Vein endothelial cell (primary cell): ENCODE data around the gene PIP5K1B. TPM values are rescaled to one million over a fixed set of nuclear protein-coding genes. Genes with fewer than 3 reads are reported as not detected.

Experiments used
- small RNA-seq: library from RNA; depleted of rRNA; stranded (forward); fragments of <200 nt; gene quantifications from one replicate; pipeline ENCODE3, GENCODE V24; 2012
- total RNA-seq: library from RNA; depleted of rRNA; stranded (reverse); fragments of >200 nt; gene quantifications from 2 replicates; pipeline ENCODE4 v1.2.3, GENCODE V29; 2012

PIP5K1B gene, protein sequence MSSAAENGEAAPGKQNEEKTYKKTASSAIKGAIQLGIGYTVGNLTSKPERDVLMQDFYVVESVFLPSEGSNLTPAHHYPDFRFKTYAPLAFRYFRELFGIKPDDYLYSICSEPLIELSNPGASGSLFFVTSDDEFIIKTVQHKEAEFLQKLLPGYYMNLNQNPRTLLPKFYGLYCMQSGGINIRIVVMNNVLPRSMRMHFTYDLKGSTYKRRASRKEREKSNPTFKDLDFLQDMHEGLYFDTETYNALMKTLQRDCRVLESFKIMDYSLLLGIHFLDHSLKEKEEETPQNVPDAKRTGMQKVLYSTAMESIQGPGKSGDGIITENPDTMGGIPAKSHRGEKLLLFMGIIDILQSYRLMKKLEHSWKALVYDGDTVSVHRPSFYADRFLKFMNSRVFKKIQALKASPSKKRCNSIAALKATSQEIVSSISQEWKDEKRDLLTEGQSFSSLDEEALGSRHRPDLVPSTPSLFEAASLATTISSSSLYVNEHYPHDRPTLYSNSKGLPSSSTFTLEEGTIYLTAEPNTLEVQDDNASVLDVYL
- total RNA-seq = 0.19 TPM in 1 of 2 replicates, not detected in the other

DNA sequence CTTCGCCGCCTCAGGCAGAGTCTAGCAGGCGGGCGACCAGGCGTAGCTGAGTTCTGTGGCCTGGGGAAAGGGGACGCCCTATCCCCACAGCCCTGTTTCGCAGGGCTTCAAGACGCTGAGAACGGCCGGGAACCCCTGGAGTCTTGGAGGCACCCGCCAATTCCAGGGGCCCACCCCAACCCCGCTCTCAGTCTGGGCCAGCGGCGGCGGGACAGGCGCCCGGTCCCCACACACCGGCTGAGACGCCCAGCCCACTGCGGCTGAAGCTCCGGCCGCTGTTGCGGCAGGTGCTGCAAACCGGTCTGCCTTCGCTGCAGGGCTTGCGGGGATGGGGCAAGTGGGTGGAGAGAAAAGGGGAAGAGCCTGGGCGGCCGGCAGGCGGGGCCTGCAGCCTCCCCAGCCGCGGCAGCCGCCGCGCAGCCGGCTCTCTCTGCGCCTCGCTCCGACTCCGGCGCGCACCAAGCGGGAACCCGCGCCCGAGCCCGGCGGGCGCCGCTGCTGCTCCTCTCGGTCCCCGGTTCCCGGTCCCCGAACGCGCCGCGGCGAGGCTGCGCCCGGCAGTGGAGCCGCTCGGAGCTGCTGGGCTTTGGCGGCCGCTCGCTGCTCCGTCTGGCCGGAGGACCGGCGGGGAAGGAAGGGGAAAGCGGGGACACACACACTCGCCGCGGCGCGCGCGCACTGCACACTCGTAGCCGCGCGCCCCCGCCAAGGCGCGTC, at the start of gene PIP5K1B:
Gene PIP5K1B (plus strand): TSS at position 427 of the 717 bp plus-strand sequence. CDS start 117,375 bp downstream, outside the sequence.

GRCh38 chr9:69014013-69014412, 309.0 kb downstream of the PIP5K1B start, which contains the start of gene PRKACG:
Gene PRKACG, minus strand, starts transcription at chr9:69014113. Its CDS starts 21 bp downstream, at chr9:69014092.

DNA sequence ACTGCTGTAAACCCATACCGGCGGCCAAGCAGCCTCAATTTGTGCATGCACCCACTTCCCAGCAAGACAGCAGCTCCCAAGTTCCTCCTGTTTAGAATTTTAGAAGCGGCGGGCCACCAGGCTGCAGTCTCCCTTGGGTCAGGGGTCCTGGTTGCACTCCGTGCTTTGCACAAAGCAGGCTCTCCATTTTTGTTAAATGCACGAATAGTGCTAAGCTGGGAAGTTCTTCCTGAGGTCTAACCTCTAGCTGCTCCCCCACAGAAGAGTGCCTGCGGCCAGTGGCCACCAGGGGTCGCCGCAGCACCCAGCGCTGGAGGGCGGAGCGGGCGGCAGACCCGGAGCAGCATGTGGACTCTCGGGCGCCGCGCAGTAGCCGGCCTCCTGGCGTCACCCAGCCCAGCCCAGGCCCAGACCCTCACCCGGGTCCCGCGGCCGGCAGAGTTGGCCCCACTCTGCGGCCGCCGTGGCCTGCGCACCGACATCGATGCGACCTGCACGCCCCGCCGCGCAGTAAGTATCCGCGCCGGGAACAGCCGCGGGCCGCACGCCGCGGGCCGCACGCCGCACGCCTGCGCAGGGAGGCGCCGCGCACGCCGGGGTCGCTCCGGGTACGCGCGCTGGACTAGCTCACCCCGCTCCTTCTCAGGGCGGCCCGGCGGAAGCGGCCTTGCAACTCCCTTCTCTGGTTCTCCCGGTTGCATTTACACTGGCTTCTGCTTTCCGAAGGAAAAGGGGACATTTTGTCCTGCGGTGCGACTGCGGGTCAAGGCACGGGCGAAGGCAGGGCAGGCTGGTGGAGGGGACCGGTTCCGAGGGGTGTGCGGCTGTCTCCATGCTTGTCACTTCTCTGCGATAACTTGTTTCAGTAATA, 330.6 kb downstream of the PIP5K1B start, which contains the start of gene FXN:
Gene FXN (plus strand): TSS at position 315 of the 871 bp plus-strand sequence. CDS start 31 bp downstream, at position 346.

Small RNA genes within 50 kb of the gene (small RNA-seq; reads per million reads assigned to genes)
- not detected for gene RNU6-820P

Other genes starting within 250 kb of the PIP5K1B start
- not detected in 2 replicates for gene TMEM252, start 164.4 kb upstream of the PIP5K1B start, total RNA-seq